Gastroesophageal sphincter (tissue), 3 donors: ENCODE results near the gene PIP5K1B.

Experiments used
- CTCF ChIP-seq, 4 experiments: fragments of 200-600 bp in 2 of 4; fragments of 450-650 bp in 2 of 4; sonication (generic) in 1 of 4; IDR thresholded peaks; one replicate each; pipeline ENCODE4 v1.5.1; 2017 to 2019; ENCODE audit warnings: antibody characterized with exemption in 4 of 4, mild to moderate bottlenecking in 2 of 4, moderate library complexity in 2 of 4
- EP300 ChIP-seq: sonication (generic); formaldehyde crosslinking; IDR thresholded peaks from one replicate; pipeline ENCODE4 v1.6.1; 2017; ENCODE audit warnings: antibody characterized with exemption, mild to moderate bottlenecking

DNA sequence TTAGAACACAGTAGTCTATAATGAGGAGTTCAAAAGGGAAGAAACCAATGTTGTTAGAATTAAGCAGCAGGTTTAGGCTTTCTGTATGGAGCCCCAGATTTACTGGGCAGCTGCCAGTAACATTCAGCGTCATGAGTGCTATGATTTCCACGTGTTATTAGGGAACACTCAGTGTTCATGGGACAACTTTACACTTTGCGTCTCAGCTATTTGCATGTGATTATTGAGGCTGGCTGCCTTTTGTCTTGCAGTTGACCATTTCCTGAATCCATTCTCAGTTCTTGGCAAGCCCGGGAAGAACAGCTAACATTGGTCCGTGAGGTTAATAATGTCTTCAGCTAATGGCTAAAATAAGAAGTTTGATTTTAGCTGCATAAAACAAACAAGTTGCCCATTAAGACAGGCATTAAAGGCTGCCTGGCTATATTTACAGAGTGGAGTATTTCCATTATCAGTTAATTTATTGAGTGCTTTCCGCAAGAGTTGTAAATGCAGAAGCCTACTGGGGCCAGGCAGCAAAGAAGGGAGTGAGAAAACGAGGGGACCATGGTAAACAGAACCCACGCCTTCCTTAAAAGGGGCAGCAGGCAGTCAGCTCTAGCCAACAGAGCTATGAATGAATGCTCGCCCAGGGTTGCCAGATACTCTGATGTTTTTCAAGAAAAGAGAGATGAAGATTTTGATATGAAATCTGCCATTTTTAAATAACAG is 120.9 kb downstream of the PIP5K1B start:
- TF ChIP-seq EP300 (no peak), CTCF (IDR thresholded peaks at IDR 0.05) (no peak)
